K562 (cell line): ENCODE results near the gene CCL21.

Experiments
- CTBP1 ChIP-seq: fragments of 450-650 bp; IDR thresholded peaks from 2 replicates; pipeline ENCODE4 v1.6.1; 2016; ENCODE audit warnings: borderline replicate concordance
- CTCF ChIP-seq, 3 experiments: IDR thresholded peaks in 2 of 3; conservative IDR thresholded peaks in 1 of 3; 2 replicates each; pipeline ENCODE4 v1.5.1; 2011 to 2012; ENCODE audit warnings: low read length in 3 of 3, mild to moderate bottlenecking in 3 of 3, control low read depth in 2 of 3, improper control_type of control experiment in 1 of 3, inconsistent platforms in 1 of 3, low read depth in 1 of 3, mixed read lengths in 1 of 3, moderate library complexity in 1 of 3; ENCODE audit not compliant: insufficient read depth in 2 of 3
- THRA ChIP-seq: fragments of 450-650 bp; IDR thresholded peaks from 2 replicates; pipeline ENCODE4 v1.6.1; 2017; ENCODE audit warnings: mild to moderate bottlenecking, moderate library complexity
- ZBTB17 ChIP-seq: fragments of 450-650 bp; formaldehyde crosslinking; IDR thresholded peaks from 2 replicates; pipeline ENCODE4 v1.4.0; 2020; ENCODE audit warnings: mild to moderate bottlenecking
- ZBTB43 ChIP-seq: sonication (generic); formaldehyde crosslinking; IDR thresholded peaks from 2 replicates; pipeline ENCODE4 v1.8.0; 2023; ENCODE audit warnings: mild to moderate bottlenecking, missing genetic modification reagents

- TF ChIP-seq ZBTB43 (CRISPR knock-in tag): no peak
- TF ChIP-seq CTBP1: no peak
- no peak for TF ChIP-seq CTCF (IDR thresholded peaks at IDR 0.05 in 2 of 3, conservative IDR thresholded peaks at IDR 0.05 in 1 of 3; ENCODE audit: insufficient read depth in 2 of 3, low read depth in 1 of 3, low read length in 3 of 3)
- no peak for TF ChIP-seq ZBTB17
- TF ChIP-seq THRA: no peak
These were observed at the start of gene CCL21 for GRCh38 chr9:34710023-34710422.
